Ascending aorta (tissue), 2 donors: ENCODE data around the gene TOM1L2. TPM values are rescaled to one million over a fixed set of nuclear protein-coding genes. Genes with fewer than 3 reads are reported as not detected.

Experiments
- DNase-seq, 2 donors: peaks; one replicate each; pipeline ENCODE4 v3.0.0-alpha.2; 2019; ENCODE audit warnings: low spot score in 2 of 2
- H3K27ac ChIP-seq, 2 donors: fragments of 200-600 bp; sonication (generic); one replicate each; pipeline ENCODE4 v1.5.1; 2016 to 2017; ENCODE audit warnings: mild to moderate bottlenecking in 1 of 2
- H3K27me3 ChIP-seq: fragments of 200-600 bp; sonication (generic); one replicate; pipeline ENCODE4 v1.5.1; 2017
- H3K36me3 ChIP-seq, 2 donors: fragments of 200-600 bp; sonication (generic); one replicate each; pipeline ENCODE4 v1.5.1; 2016
- H3K4me1 ChIP-seq, 2 donors: fragments of 200-600 bp; sonication (generic); one replicate each; pipeline ENCODE4 v1.5.1; 2016 to 2017; ENCODE audit warnings: mild to moderate bottlenecking in 1 of 2
- H3K4me3 ChIP-seq, 2 donors: fragments of 200-600 bp; sonication (generic); one replicate each; pipeline ENCODE4 v1.5.1; 2016 to 2017; ENCODE audit warnings: mild to moderate bottlenecking in 1 of 2
- H3K9me3 ChIP-seq, 2 donors: fragments of 200-600 bp; sonication (generic); one replicate each; pipeline ENCODE4 v1.5.1; 2016
- CTCF ChIP-seq, 3 experiments: fragments of 200-600 bp in 2 of 3; fragments of 450-650 bp in 1 of 3; sonication (generic) in 2 of 3; IDR thresholded peaks; one replicate each; pipeline ENCODE4 v1.5.1; 2016 to 2019; ENCODE audit warnings: antibody characterized with exemption in 3 of 3, mild to moderate bottlenecking in 1 of 3, moderate library complexity in 1 of 3
- intact Hi-C: fragments of 100-400 bp; cut with DNase I; formaldehyde crosslinking; loops from one replicate; pipeline ENCODE4 v1.15.1; 2023
- total RNA-seq: library from RNA; depleted of rRNA; stranded (reverse); fragments of >200 nt; gene quantifications from one replicate; pipeline ENCODE4 v1.1.0, GENCODE V29; 2016

Gene TOM1L2
- total RNA-seq, 1 donor from 2014 or later = 39.0 TPM

- peaks cover 0 to 8% of the 10 kb centered on the region in 2 donors for H3K36me3 ChIP-seq
- intact Hi-C loops = no loop called here
Measured at GRCh38 chr17:17989081-17989480, 16.9 kb upstream of the TOM1L2 start.

GRCh38 chr17:17988427-17988945 lies 16.3 kb upstream of the TOM1L2 start:
- intact Hi-C loops = no loop called here
- peaks cover 0 to 8% of the 10 kb centered on the region in 2 donors for H3K36me3 ChIP-seq
- H3K27me3 ChIP-seq = no peaks in the 10 kb centered on the region
- H3K4me3 ChIP-seq = no peak overlapping the region
- no peaks in the 10 kb centered on the region for H3K9me3 ChIP-seq
- no peaks in the 10 kb centered on the region for H3K4me1 ChIP-seq
- no peak for DNase-seq
- no peak overlapping the region for H3K27ac ChIP-seq
- no peak for TF ChIP-seq CTCF (IDR thresholded peaks at IDR 0.05)

More at GRCh38 chr17:17989081-17989480, 16.9 kb upstream of the TOM1L2 start:
- H3K9me3 ChIP-seq = no peaks in the 10 kb centered on the region
- no peaks in the 10 kb centered on the region for H3K27me3 ChIP-seq
- no peak overlapping the region for H3K27ac ChIP-seq
- no peaks in the 10 kb centered on the region for H3K4me1 ChIP-seq
- no peak overlapping the region for H3K4me3 ChIP-seq
- no peak for DNase-seq
- no peak for TF ChIP-seq CTCF (IDR thresholded peaks at IDR 0.05)

GRCh38 chr17:17987901-17988300 lies 15.7 kb upstream of the TOM1L2 start:
- Histone ChIP-seq H3K4me1 (no peaks in the 10 kb centered on the region), H3K36me3 (peaks cover 0 to 8% of the 10 kb centered on the region in 2 donors), H3K4me3 (no peak overlapping the region), H3K9me3 (no peaks in the 10 kb centered on the region), H3K27me3 (no peaks in the 10 kb centered on the region), H3K27ac (no peak overlapping the region)
- intact Hi-C loops = no loop called here
- TF ChIP-seq CTCF (IDR thresholded peaks at IDR 0.05) = no peak
- DNase-seq = no peak

GRCh38 chr17:17987187-17987896 lies 15.1 kb upstream of the TOM1L2 start:
- Histone ChIP-seq H3K9me3 (no peaks in the 10 kb centered on the region), H3K27ac (no peak overlapping the region), H3K4me3 (no peak overlapping the region), H3K4me1 (no peaks in the 10 kb centered on the region), H3K27me3 (no peaks in the 10 kb centered on the region), H3K36me3 (peaks cover 0 to 8% of the 10 kb centered on the region in 2 donors)
- DNase-seq = no peak
- TF ChIP-seq CTCF (IDR thresholded peaks at IDR 0.05) = no peak
- intact Hi-C loops = no loop called here

- Histone ChIP-seq H3K9me3 (no peaks in the 10 kb centered on the region), H3K27me3 (no peaks in the 10 kb centered on the region), H3K27ac (no peak overlapping the region), H3K36me3 (peaks cover 0 to 8% of the 10 kb centered on the region in 2 donors), H3K4me1 (no peaks in the 10 kb centered on the region), H3K4me3 (no peak overlapping the region)
- no peak for TF ChIP-seq CTCF (IDR thresholded peaks at IDR 0.05)
- intact Hi-C loops = no loop called here
- DNase-seq = no peak
Measured at GRCh38 chr17:17985555-17985954, 13.4 kb upstream of the TOM1L2 start.
